Stimulated activated CD4-positive, alpha-beta T cell treated with anti-CD3 and anti-CD28 coated beads, TNF-alpha, amount 100 ng/mL, for 4 hours (primary cell): ENCODE data around the gene LETM1.

Experiments
- DNase-seq, 3 experiments: peaks; one replicate each; pipeline ENCODE4 v3.0.0-alpha.2; 2020; ENCODE audit warnings: low read depth in 3 of 3

The LETM1 gene

GRCh38 chr4:1826531-1827350, 29.2 kb downstream of the LETM1 start:
- no peak for DNase-seq

- no peak for DNase-seq
These were observed 30.6 kb downstream of the LETM1 start for GRCh38 chr4:1825326-1825725.

DNA sequence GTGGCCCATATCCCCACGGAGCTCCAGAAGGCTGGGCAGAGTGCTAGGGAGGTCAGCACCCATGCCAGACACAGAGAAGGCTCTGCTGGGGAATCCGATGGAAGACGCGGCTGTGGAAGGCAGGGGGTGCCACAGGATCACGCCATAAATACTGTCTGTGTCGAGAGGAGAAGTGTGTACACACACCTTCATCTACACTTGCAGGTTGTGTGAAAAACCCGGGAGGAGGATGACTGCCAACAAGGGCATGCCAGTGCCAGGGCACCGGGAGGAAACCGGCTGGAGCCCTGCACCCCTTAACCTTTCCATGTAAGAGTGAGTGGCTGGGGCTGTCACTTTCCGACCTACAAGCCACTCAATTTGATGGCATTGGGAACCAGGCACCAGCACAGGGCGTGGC, 31.2 kb downstream of the LETM1 start:
- no peak for DNase-seq

GRCh38 chr4:1823545-1823932, 32.4 kb downstream of the LETM1 start:
- DNase-seq = no peak

GRCh38 chr4:1822568-1823544, 33.1 kb downstream of the LETM1 start:
- no peak for DNase-seq

GRCh38 chr4:1821679-1822567, 34.0 kb downstream of the LETM1 start:
- DNase-seq = no peak

DNA sequence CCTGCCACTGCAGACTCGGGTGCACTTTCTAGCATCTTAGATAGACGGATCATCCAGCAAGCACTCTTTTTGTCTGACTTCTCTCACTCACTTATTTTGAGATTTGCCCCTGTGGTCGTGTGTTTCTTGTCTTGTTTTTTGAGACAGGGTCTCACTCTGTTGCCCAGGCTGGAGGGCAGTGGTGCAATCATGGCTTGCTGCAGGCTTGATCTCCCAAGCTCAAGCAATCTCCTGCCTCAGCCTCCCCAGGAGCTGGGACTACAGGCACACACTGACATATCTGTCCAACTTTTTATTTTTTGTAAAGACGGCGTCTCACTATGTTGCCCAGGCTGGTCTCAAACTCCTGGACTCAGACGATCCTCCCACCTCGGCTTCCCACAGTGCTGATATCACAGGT, 36.1 kb downstream of the LETM1 start:
- no peak for DNase-seq

GRCh38 chr4:1819284-1819683, 36.7 kb downstream of the LETM1 start:
- no peak for DNase-seq

DNA sequence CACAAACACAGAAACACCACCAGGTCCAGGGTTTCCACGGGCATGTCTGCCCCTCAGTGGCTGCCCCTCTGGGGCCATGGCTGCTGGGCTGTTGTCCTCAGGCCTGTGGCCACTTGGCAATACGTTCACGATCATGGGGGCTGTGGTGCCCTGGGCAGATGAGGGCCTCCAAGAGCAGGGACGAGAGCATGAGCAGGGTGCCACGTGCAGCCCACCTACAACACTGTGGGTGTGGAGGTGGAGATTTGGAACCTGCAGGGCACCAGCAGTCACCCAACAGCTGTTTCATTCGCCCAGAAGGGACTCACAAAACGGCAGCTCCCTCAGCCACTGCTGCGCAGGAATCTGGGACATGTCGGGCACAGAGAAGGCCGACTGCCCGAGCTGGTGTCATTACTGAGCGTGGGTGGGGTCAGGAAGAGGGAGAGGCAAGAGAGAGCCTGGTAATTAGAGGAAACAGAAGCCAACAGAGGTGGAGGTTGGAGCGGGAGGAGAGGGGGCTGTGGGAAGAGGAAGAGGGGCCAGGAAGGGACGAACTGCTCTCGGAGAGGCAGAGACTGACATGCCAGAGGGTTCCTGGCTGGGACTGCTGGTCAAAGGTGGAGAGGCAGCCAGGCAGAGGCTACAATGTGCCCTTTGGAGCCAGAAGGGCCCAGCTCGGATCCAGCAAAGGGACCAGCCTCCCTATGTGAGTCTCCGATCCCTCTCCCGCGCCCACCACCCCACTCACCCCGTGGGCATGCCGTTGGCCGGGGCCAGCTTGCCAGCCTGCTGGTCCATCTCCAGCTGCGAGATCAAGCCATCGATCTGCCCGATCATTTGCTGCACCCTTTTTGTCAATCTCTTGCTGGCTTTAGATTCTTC, 39.7 kb downstream of the LETM1 start:
- no peak for DNase-seq

- no peak for DNase-seq
These were observed 40.6 kb downstream of the LETM1 start for GRCh38 chr4:1815096-1815996.

GRCh38 chr4:1814453-1814852, 41.5 kb downstream of the LETM1 start:
- DNase-seq = no peak

DNA sequence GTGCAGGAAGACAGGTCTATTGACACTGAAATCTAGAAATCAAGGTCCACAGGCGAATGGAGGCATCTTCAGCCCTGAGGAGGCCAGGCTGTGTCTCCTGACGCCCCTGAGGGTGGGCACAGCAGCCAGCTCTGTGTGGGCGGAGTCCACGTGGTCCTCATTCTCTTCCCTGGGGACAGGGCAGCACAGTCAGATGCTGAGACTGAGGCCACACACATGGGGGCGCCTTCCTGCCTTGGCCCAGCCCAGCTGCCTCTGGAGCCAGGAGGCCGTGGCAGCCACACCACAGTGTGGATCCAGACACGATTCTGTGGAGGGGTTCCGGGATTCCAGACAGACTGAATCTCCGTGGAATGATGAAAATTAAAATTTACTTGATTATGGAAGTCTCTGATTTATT, 42.0 kb downstream of the LETM1 start:
- no peak for DNase-seq

GRCh38 chr4:1813231-1813630, 42.7 kb downstream of the LETM1 start:
- DNase-seq = no peak

DNA sequence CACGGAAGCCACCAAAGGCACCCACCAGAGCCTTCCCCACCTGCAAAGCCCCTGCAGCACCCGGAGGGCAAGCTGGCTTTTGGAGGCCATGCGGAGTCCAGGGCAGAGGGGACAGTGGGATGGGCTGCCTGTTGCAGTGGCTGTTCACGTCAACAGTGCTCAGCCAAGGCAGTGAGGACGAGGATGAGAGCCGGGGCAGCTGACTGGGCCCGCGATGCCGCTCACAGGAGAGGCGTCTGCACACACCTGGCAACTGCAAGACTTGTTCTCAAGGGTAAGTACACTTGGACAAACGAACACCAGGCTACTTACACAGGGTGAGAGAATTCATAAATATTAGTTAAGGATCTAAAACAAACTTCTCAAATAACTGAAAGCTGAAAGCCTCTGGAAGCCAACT, 43.2 kb downstream of the LETM1 start:
- no peak for DNase-seq

DNA sequence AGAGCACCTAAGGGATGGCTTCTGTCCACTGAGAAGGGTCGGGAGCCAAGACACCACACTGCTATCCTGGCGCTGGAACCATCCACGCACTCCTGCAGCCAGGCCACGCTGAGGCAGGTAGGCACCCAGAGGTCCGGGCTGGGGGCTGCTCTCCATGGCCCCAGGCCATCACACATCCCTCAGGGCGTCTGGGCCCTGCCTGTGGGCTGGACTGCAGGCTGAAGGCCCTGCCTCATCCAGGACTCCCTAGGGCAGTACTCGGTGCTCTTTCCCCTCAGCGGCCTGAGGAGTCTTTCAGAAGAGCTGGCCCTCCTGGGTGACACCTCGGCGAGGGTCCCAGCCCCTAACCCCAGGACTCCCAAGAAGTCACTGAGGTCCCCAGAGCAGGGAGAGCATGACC, 45.2 kb downstream of the LETM1 start:
- DNase-seq = no peak

GRCh38 chr4:1809754-1810502, 46.0 kb downstream of the LETM1 start:
- peak; percentile 31 to 59 (median 35) for DNase-seq

- DNase-seq = no peak
These were observed 46.9 kb downstream of the LETM1 start for GRCh38 chr4:1808851-1809753.

DNA sequence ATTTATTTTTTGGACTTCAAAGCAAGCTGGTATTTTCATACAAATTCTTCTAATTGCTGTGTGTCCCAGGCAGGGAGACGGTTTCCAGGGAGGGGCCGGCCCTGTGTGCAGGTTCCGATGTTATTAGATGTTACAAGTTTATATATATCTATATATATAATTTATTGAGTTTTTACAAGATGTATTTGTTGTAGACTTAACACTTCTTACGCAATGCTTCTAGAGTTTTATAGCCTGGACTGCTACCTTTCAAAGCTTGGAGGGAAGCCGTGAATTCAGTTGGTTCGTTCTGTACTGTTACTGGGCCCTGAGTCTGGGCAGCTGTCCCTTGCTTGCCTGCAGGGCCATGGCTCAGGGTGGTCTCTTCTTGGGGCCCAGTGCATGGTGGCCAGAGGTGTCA, 47.6 kb downstream of the LETM1 start:
- no peak for DNase-seq
